GM21528 (cell line): ENCODE data around the gene ACSL1.

ENCODE experiments used
- ATAC-seq: cut with Tn5 transposase; IDR thresholded peaks from one replicate; pipeline ENCODE4 v1.9.1; 2021; ENCODE audit warnings: mild to moderate bottlenecking, moderate library complexity; ENCODE audit not compliant: unreplicated experiment, low FRiP score

Gene ACSL1, protein sequence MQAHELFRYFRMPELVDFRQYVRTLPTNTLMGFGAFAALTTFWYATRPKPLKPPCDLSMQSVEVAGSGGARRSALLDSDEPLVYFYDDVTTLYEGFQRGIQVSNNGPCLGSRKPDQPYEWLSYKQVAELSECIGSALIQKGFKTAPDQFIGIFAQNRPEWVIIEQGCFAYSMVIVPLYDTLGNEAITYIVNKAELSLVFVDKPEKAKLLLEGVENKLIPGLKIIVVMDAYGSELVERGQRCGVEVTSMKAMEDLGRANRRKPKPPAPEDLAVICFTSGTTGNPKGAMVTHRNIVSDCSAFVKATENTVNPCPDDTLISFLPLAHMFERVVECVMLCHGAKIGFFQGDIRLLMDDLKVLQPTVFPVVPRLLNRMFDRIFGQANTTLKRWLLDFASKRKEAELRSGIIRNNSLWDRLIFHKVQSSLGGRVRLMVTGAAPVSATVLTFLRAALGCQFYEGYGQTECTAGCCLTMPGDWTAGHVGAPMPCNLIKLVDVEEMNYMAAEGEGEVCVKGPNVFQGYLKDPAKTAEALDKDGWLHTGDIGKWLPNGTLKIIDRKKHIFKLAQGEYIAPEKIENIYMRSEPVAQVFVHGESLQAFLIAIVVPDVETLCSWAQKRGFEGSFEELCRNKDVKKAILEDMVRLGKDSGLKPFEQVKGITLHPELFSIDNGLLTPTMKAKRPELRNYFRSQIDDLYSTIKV

DNA sequence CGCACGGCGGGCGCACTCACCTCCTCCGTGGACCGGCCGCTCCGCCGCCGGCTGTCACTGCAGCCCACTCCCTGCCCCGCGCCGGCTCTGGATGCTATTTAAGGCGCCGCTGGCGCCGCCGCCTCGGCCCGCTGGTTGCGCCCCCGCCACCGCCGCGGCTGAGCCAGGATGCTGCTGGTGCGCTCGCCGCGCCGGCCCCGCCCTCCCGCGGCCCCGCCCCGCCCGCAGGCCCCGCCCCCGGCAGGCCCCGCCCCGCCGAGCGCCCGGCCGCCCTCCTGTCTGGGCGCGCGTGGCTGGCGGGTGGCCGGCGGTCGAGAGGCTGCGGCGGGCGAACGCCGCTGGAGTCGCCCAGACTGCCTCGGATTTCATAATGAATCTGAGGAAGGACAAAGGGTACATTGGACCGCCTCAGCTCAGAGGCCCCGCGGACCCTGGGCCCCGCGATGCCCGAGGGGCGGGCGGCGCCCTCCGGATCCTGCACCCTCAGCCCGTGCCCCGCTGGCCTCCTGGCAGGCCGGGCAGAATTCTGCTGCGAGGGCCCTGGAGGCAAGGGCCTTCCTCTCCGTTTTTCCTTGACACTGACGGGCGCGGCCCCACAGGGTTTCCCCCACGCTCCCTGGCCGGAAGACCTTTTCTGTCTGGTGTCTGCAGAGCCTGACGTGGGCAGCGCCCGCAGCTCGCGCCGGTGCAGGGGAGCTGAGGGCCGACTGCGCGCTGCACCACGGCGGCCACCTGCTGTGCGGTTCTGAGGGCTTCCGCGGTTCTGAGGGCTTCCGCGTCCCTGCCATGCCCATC, at the start of gene ACSL1:
ACSL1 (minus strand) TSS at position 73 of the 795 bp plus-strand sequence. CDS start 22,454 bp downstream, outside the sequence.
- ATAC-seq, result peak; percentile 79

DNA sequence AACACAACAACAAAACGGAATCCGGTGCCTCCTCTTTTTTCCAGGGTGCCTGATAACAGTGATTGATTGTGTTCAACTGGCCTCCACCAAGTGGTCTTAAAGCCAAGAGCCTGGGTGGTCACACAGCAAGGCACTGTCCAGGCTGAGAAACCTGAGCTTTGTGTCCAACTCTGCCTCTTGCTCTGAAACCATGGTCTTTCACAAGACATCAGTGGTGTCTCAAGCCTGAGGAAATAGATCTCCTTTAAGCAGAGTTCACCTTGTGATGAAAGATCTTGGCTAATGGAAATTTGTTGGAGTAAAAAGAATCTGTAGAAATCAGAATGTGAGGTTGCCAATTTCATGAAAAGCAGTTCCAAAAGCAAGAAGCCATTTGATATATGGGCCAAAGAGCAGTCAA, 47.3 kb upstream of the ACSL1 start:
- ATAC-seq, result no peak

DNA sequence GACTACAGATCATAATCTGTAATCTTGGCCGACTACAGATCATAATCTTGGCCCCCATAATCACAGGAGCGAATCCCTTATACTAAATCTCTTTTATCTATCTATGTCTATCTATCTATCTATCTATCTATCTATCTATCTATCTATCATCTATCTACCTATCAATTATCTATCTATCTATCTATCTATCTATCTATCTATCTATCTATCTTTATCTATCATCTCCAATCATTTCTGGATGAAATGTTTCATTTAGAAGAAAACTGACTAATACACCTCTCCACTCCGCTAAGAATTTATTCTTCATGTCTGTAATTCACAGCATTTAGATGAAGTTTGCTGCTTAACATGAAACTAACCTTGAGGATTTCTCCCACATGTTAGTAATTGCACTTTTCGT, 45.0 kb upstream of the ACSL1 start:
- ATAC-seq, result no peak

DNA sequence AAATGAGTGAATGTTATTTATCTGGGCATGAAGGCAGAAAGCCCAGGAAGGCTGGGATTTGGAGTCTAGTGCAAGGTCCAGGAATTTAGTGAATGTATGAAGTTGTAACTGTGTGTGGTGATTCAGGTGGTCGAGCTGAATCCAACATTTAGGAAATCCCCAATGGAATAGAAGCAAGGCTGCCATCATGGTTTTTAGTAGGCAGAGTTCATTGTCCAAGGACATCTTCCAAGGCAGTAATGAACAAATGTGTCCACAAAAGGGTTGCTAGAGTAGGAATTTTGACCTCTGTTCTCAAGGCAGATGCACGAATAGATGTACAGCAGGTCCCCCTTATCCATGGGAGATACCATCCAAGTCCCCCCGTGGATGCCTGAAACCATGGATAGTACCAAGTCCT, 42.9 kb upstream of the ACSL1 start:
- ATAC-seq, result no peak

DNA sequence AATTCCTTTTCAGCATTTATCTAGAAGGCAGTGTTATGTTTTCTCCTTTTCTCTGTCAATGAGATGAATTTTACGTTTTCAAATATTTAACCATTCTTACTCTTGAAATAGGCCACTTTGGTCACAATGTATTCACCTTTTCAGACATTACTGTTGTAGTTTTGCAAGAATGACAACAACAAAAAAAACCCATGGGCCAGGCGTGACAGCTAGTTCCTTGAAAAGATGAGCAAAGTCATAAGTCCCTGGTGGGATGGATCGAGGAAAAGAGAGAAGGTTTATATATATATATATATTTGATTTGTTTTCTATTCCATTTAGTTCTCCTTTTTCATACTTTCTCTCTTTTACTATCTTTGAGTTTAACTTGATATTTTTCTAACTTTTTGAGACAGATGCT, 38.1 kb upstream of the ACSL1 start:
- no peak for ATAC-seq

DNA sequence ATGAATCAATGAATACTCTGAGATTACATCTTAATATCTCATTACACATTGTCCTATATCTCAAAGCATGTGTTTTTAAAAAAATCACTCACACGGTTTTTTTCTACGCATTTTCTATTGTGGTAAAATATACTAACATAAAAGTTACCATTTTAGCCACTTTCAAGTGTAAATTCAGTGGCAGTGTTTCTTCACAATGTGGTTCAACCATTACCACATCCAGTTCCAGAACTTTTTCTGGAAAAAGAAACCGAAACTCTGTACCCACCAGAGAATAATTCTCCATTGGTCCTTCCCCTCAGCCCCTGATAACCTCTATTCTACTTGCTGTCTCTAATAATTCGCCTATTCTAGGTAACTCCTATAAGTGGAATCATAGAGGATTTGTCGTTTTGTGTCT, 35.3 kb upstream of the ACSL1 start:
- no peak for ATAC-seq

DNA sequence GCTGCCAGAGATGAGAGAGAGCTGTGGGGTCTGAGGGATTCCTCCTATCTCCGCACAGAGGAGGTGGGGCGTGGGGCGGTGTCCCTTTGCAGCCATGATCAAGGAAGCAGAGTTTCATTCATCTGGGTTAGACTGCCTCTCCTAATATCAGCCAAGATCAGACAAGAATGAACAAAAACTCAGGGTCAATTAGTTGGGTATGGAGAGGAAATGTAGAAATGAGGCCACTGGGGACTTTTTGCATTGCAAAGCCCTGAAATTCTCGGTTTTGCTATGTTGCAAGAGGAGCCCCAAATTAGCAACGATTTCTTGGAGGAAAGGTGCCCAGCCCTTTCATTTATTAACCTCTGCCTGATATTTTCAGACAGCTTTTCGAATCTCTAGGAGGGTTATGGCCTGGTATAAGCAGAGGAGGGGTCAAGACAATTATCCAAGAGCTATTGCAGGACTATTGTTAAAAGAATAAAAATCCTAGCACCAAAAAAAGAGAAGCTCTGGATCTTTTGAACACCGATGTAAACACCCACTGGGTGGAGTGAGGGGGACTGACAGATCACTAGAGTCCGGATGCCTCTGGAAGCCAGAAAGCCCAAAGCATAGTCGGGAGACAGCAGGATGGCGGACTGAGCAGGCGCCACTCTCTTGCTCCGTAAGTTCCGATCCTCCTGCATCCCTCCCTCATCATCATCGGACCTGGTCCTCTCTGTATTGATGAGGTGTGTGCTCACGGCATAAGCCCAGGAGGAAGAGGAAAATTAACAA, 34.4 kb upstream of the ACSL1 start:
- no peak for ATAC-seq

DNA sequence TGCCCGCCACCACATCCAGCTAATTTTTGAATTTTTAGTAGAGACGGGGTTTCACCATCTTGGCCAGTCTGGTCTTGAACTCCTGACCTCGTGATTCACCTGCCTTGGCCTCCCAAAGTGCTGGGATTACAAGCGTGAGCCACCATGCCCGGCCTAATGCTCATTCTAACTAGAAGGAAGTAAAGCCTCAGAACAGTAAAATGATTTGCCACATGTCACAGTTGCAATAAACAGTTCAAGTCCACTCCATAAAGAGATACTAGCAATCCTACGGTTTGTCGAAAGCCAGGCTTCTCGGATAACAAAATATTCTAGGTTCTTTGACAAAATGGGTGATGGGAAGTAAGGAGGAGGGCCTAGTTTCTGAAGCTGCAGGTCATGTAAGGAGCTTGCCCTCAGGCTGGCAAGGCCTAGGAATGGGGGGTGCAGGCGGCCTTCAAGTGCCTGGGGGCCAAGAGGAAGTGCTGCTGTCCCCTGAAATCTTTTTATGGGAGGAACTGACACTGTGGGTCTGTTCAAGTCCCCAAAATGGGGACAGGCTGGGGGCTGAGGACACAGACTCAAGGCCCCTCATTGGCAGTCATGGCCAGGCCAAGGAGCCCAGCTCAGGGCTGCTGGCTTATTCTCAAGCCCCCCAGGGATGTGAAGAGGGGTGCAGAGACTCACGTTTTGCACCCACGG, 31.8 kb upstream of the ACSL1 start:
- no peak for ATAC-seq

DNA sequence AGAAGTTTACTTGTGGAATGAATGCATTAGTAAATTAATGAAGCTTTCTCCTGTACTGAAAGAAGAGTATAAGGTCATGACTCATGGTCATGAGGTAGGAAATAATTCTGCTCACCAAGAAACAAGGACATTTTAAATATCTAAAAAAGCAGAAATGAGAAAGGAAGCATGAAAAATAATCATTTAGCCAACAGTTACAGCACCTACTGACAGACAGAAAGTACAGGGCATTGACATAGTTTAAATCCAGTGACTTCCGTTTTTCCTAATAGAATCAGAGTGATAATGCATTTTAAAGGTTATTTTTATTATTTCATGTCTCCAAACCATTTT, 30.5 kb upstream of the ACSL1 start:
- no peak for ATAC-seq

DNA sequence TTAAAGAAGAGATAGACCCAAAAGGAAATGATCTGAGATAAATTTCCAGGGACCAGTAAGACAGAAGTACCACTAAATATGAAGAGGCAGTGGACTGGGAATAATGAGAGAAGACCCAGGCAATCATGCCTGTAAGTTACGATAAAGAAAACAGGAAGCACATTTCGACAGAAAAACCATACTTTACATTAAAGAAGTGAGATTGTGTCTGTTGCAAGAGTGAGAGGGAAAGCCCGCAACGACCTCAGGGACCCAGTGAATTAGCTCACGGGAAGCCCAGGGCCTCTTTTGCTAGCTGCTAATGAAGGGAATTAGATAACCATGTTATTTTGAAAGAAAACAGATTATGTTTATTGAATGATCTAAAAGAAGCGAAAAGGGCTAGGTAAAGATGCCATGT, 28.9 kb upstream of the ACSL1 start:
- ATAC-seq, result peak; percentile 35

DNA sequence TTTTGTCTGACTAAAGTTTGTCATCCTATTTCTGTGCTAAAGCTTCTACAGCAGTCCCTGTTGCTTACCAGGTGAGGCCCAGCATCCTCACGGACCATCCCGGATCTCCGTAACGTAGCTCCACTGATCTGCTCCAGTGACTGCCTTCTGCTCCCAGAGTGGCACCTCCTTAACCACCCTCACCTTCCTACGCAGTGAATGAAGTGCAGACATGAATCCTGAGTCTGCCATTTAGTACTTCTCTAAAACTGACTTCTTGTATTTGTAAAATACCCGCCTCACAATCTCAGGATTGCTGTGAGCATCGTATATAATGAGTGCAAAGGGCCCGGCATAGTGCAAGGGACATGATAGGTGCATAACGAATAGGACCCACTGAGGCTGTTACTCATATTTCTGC, 27.7 kb upstream of the ACSL1 start:
- ATAC-seq, result no peak

DNA sequence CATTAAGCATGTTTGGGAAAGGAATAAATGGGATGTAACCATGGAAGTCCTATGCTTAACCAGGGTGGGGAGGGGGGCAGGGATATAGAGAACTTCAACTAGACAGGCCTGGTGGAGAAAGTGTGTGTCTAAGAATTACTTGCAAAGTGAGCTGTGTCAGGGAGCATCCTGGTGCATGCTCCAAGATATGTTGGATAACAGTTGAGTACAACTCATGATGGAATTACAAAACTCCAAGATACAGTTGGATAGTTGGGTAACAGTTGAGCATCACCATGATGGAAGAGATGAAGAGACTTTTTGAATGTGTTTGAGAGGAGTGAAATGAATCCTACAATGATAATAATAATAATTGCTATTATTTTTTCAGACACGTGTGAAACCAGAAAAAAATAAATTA, 26.1 kb upstream of the ACSL1 start:
- ATAC-seq, result no peak

DNA sequence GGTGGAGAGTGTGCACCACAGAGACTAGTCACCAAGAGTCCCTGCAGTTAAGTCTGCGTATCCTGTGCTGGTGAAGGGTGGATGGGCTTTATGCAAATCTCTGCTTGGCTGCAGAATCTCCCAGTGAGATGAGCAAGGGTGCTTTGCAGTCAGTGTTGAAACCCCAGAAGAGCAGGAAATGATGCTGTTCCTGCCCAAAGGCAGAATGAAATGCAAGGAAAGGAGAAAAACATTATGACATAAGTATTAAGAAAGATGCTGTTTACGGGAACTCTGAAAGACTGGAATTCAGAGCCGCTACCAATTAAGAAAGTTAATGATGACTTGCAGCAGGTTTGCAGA, 25.4 kb upstream of the ACSL1 start:
- peak; percentile 65 for ATAC-seq

DNA sequence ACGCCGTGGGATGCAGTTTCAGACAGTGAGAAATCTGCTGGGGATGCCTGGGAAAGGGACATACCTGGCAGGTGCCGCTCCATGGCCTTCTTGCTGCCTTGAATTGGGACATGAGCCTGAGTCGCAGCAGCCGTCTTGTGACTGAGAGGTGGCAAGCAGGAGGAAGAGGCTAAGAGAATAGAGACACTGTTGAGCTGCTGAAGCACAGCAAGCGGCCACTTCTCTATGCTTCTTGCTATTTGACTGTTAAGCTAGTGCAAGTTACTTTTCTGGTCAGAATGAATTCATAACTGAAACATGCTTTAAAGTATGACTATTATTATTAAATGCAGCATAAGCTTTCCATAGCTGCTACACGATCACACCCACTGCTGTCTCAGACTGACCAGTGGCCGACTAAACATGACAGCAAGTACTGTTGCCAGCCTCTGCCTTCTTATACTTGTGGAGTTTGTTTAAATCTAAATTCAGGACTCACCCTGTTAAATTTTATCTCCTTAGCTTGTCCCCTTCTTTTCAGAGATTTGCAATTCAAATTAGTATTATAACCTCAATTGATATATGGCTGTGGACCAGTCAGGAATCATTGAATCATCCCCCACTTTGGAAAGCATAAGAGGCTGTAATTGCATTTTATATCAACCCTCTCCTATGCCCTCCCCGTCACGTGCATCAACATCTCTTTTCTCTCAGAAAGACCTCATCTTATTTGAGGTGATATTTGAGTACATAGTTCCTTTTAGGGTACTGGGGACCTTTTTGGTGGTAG, 24.8 kb upstream of the ACSL1 start:
- ATAC-seq, result peak; percentile 46

DNA sequence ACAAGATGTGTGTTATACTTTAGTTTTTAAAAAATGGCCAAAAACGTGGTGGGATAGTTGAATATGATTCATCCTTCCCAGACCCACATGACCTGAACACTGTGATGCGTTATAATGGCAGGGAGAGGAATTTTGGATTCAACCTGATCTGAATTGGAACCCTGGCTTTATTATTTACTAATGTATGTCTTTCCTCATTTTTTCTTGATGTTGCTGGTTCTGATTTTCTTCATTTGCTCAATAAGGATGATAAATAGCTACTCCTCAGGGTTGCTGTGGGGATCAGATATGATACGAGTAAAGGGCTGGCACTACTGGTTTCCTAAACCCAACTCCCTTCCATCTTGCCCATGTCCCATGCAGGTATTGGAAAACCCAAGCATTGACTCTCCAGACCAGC, 24.2 kb upstream of the ACSL1 start:
- ATAC-seq, result no peak

DNA sequence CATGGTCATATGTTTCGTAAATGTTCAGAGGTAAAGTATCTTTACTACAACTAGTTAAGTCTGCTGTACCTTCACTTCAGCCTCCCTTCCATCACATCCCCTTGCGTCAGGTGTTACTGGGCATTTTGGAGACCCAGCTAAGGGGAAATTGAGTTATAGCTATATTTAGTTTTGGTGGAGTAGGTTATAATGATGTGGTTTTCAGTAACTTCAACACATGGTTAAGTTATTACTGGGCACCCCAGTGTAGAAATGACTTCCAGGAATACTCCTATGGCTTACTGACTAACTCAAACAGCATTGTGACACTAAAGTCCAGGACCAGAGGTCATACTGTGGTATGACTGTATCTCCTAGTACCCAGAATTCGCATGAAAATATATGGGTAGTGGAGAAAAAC, 23.4 kb upstream of the ACSL1 start:
- no peak for ATAC-seq

DNA sequence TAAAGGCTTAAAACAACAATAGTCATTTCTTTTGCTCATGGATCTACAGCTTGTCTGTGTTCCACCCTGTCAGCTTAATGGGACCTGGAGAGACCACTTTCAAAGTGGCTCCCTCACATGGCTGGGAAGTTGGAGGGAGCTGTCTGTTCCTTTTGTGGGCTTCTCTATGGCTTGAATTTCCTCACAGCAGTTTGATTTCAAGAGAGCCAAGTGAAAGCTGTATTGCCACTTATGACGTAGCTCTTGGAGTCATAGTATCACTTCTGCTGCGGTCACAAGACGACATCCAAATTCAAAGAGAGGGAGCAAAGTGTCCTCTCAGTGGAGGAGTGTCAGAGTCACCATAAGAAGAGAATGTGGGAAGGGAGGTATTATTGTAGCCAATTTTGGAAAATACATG, 22.7 kb upstream of the ACSL1 start:
- ATAC-seq, result no peak

DNA sequence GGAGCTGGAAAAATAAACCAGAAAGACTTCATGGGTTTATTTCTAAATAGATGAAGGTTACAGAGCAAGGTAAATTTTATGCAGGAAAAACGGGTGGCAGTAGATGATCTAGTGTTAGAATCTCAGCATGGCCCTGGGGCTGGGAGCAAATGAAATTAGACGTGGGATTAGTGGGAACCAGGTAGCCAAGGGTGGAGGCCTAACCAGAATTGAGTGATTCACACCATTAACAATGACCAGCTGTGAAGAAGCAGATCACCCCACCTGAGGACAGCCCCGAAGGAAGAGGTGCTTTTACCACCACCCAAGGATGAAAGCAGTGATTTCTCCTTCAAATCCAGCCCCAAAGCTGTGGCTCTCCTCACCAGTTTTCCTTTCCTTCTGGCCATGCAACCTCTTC, 20.8 kb upstream of the ACSL1 start:
- no peak for ATAC-seq

DNA sequence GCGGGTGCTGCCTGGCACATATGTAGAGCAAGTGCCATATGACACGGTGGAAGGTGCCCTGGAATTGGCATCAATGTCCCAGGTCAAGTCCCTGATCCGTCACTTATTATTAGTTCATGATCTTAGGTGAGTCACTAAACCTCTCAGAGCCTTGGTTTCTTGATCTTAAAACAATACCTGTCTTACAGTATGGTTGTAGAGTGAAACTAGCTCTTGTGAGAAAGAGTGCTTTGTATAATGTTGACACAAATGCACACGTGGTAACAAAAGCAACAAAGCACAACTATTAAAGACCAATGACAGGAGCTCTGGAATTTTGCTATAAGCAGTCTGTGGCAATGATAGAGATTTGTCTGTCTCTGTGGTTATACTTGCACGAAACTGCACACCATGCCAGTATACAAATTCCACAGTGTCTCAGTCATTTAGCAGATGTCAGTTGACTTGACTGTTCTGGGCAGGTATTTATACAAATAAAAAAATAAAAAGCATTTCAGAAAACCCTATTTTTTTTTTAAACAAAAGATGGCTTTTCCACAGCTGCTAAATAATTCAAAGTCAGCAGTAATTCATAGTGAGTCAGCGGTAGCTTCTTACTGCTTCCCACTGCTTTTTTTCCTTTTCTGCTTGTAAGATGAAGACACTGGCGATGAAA, 19.7 kb upstream of the ACSL1 start:
- ATAC-seq, result no peak
